Erythroblast (primary cell): ENCODE data around the gene RDH5.

ENCODE experiments used
- GATA1 ChIP-seq: IDR thresholded peaks from 2 replicates; pipeline ENCODE4 v1.6.1; 2011; ENCODE audit warnings: low read depth, mild to moderate bottlenecking, control low read depth, low read length, moderate library complexity
- POLR2A ChIP-seq: IDR thresholded peaks from 2 replicates; pipeline ENCODE4 v1.6.1; 2011; ENCODE audit warnings: mild to moderate bottlenecking, low read length

DNA sequence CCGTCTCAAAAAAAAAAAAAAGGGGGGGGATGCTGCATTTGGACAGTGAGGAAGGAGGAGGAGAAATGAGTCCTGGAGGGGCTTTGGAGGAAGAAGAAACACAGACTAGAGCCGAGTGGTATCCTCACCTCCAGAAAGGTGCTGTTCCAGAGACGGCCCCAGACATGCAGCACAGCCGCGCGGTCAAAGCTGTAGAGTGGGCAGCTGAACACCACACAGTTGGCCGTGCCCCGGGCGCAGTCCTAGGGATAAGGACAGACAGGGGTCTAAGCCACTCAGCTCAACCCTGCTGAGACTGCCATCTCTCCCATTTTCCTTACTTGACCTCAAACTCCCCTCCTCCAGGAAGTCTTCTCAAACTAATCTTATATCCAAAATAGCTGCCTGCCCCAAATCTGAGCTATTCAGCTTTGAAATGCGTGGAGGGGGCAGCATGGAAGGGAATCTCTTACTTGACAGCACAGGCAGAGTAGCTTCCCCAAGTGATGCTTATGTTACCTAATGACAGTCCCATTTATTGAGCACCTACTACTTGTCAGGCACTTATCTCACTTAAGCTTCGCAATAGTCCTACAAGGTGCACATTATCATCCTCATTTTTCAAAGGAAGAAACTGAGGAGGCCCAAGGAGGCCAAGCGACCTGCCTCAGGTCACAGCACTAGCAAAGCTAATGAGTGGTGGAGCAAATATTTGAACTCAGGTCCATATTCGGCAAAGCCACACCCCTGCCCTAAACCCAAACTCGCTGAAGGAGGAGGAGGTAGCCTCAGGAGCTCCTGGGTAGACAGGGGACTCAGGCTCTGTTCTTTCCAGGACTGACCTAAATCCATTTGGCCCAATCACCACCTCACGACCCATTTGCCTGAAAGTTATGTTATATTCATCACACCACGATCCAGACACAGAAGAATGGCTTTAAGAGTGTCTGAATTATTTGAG is 31.2 kb upstream of the RDH5 start:
- TF ChIP-seq POLR2A, result no peak
- no peak for TF ChIP-seq GATA1
